Colonic mucosa (tissue), 4 donors: ENCODE results near the gene GALK2. TPM values are rescaled to one million over a fixed set of nuclear protein-coding genes. Genes with fewer than 3 reads are reported as not detected.

Source experiments
- DNase-seq: peaks from one replicate; pipeline ENCODE4 v3.0.0-alpha.2; 2020
- H3K27ac ChIP-seq: fragments of 200-600 bp; one replicate; pipeline ENCODE4 v1.8.0; 2021
- H3K27me3 ChIP-seq: fragments of 200-600 bp; one replicate; pipeline ENCODE4 v1.8.0; 2021
- H3K36me3 ChIP-seq: fragments of 200-600 bp; one replicate; pipeline ENCODE4 v1.8.0; 2021
- H3K4me1 ChIP-seq: fragments of 200-600 bp; one replicate; pipeline ENCODE4 v1.8.0; 2021; ENCODE audit warnings: mild to moderate bottlenecking
- H3K4me3 ChIP-seq: fragments of 200-600 bp; one replicate; pipeline ENCODE4 v1.8.0; 2021
- H3K9ac ChIP-seq, 2 donors: one replicate each; pipeline ENCODE4 v1.7.0; 2013; ENCODE audit warnings: control low read depth in 2 of 2, low read depth in 2 of 2, low read length in 2 of 2
- H3K9me3 ChIP-seq: fragments of 200-600 bp; one replicate; pipeline ENCODE4 v1.8.0; 2021
- intact Hi-C: fragments of 100-400 bp; cut with DNase I; formaldehyde crosslinking; loops from one replicate; pipeline ENCODE4 v1.14.1; 2022
- total RNA-seq, 2 donors: library from RNA; stranded (reverse); fragmentation: NEBNext Ultra II Directional in 1 of 2; extraction: Animal tissue kit (Norgen Biotek cat#: 25700) in 1 of 2; gene quantifications; one replicate each; pipeline ENCODE4 v1.2.1, GENCODE V29; 2021
- TF ChIP-seq, protein P1 (sequence below): fragments of 200-600 bp; IDR thresholded peaks from one replicate; pipeline ENCODE4 v1.8.0; 2022; ENCODE audit warnings: antibody characterized with exemption, mild to moderate bottlenecking
- donor health status: healthy.
- donor health status: DM: no; HTN: no; CAD: no.
- donor health status: DM: no; HTN: no; CAD: no.

The GALK2 gene
- total RNA-seq, 2 donors from 2014 or later: 39.7 to 48.3 TPM

DNA sequence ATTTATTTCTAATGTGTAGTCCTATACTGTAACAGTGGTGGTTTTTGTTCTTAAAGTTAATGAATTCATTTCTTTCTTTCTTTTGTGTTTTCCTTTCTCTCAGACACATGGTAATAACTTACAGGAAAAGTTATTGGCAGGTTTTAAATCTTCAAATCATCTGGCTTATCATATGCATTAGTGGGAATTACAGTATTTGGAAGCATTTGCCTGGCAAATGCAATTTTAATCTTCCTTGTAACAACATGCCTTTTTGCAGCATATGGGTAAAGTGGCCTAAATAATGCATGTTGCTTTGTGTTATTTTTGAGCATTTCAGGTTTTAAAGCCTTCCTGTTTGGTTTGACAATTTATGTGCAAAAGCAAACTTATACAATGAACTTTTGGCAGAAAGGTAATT lies 66.8 kb downstream of the GALK2 start:
- Histone ChIP-seq H3K4me3 (no peak overlapping the region), H3K27ac (no peak overlapping the region), H3K9ac (no peak overlapping the region), H3K27me3 (no peaks in the 10 kb centered on the region), H3K9me3 (no peaks in the 10 kb centered on the region), H3K36me3 (no peaks in the 10 kb centered on the region), H3K4me1 (no peaks in the 10 kb centered on the region)
- TF ChIP-seq, protein P1, sequence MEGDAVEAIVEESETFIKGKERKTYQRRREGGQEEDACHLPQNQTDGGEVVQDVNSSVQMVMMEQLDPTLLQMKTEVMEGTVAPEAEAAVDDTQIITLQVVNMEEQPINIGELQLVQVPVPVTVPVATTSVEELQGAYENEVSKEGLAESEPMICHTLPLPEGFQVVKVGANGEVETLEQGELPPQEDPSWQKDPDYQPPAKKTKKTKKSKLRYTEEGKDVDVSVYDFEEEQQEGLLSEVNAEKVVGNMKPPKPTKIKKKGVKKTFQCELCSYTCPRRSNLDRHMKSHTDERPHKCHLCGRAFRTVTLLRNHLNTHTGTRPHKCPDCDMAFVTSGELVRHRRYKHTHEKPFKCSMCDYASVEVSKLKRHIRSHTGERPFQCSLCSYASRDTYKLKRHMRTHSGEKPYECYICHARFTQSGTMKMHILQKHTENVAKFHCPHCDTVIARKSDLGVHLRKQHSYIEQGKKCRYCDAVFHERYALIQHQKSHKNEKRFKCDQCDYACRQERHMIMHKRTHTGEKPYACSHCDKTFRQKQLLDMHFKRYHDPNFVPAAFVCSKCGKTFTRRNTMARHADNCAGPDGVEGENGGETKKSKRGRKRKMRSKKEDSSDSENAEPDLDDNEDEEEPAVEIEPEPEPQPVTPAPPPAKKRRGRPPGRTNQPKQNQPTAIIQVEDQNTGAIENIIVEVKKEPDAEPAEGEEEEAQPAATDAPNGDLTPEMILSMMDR: no peak
- intact Hi-C loops: loop anchor here (5.0 to 10.0 kb wide), 3 partner anchors 185 to 908 kb away; partner anchors contain the start of gene FGF7
- DNase-seq: no peak

DNA sequence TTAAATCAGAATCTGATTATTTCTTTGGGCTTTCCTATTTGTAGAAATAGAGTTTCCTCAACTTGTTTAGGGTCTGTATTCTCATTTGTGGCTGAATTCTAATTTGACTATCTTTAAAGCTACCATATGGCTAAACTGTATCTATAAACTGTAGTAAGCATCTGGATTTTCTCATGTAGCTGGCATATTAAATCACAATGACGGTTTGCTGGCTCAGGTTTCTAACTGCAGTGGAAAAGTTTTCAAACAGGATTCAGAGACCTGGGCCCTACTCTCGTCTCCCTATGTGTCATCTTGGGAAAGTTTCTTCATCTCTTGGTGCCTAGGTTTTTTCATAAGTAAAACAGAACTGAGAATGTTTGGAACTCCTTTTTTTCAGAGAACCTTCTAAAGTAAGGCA lies 68.3 kb downstream of the GALK2 start:
- H3K9me3 ChIP-seq: no peaks in the 10 kb centered on the region
- no peaks in the 10 kb centered on the region for H3K27me3 ChIP-seq
- DNase-seq: no peak
- no peaks in the 10 kb centered on the region for H3K36me3 ChIP-seq
- TF ChIP-seq, protein P1: no peak
- no peak overlapping the region for H3K9ac ChIP-seq
- no peaks in the 10 kb centered on the region for H3K4me1 ChIP-seq
- H3K4me3 ChIP-seq: no peak overlapping the region
- H3K27ac ChIP-seq: no peak overlapping the region
- intact Hi-C loops: loop anchor here (5.0 to 10.0 kb wide), 3 partner anchors 184 to 906 kb away; partner anchors contain the start of gene FGF7

DNA sequence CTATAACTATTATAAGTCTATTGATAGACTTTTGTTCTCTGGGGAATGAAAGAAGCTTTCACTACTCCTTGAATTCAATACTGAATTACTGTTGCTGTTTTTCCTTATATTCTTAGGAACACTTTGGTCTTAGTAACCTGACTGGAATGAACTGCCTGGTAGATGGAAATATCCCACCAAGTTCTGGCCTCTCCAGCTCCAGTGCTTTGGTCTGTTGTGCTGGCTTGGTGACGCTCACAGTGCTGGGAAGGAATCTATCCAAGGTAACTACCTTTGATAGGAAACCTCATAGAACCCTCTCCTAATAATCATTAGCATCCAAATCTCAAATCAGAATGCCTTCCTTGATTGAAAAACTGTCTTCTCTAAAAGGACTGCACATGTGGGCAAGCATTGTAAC lies 69.1 kb downstream of the GALK2 start:
- H3K27ac ChIP-seq: no peak overlapping the region
- H3K36me3 ChIP-seq: no peaks in the 10 kb centered on the region
- H3K4me3 ChIP-seq: no peak overlapping the region
- H3K4me1 ChIP-seq: no peaks in the 10 kb centered on the region
- intact Hi-C loops: loop anchor here (5.0 to 10.0 kb wide), 3 partner anchors 183 to 906 kb away; partner anchors contain the start of gene FGF7
- no peak overlapping the region for H3K9ac ChIP-seq
- TF ChIP-seq, protein P1: no peak
- H3K9me3 ChIP-seq: no peaks in the 10 kb centered on the region
- no peak for DNase-seq
- H3K27me3 ChIP-seq: no peaks in the 10 kb centered on the region

DNA sequence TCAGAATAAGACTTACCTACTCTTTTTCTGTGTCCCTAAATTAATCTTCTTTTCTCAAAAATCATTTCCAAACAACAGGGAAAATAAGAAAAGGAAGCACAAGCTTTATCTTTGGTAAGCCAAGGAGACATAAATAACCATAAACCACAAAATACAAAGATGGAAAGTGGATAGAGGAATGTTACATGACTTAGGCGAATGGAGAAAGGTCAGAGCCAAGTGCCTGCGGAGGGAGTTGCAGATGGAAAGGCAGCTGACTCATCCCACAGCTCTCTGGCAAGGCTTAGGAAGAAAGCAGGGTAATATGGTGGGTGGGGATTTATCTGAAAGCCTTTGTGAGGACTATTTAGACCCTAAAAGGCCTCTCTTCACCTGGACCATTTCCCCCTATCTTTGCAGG lies 72.8 kb downstream of the GALK2 start:
- no peak for DNase-seq
- H3K36me3 ChIP-seq: no peaks in the 10 kb centered on the region
- no peak overlapping the region for H3K27ac ChIP-seq
- H3K27me3 ChIP-seq: no peaks in the 10 kb centered on the region
- TF ChIP-seq, protein P1: no peak
- H3K9me3 ChIP-seq: no peaks in the 10 kb centered on the region
- no peak overlapping the region for H3K9ac ChIP-seq
- no peak overlapping the region for H3K4me3 ChIP-seq
- intact Hi-C loops: no loop called here
- no peaks in the 10 kb centered on the region for H3K4me1 ChIP-seq

DNA sequence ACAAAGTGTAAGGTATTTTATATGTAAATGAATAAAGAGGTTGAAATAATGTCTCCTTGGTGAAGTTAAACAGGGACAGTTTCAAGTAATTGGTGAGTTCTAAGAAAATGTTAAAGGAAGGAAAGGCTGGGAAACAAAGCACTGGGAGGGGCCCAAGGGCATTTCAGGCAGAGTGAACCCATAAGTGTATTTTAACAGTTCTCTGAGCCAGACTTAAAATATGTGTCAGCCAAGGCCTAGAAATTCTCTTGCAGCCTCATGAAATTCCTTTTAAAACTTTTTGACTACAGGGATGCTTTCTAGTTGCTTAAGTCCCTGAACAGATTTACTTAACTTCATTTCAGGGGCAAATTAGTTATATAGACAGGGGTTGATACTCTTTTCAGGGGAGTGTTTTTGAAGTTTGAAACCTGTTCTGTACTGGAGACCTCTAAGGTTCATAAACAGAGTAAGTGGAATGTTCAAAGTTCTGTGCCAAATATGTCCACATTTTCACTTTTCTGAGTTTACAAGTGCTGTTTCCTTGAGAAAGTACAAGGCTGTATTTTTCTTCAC lies 77.6 kb downstream of the GALK2 start:
- Histone ChIP-seq H3K9me3 (no peaks in the 10 kb centered on the region), H3K4me3 (no peak overlapping the region), H3K27me3 (no peaks in the 10 kb centered on the region), H3K9ac (no peak overlapping the region), H3K27ac (no peak overlapping the region), H3K4me1 (no peaks in the 10 kb centered on the region), H3K36me3 (no peaks in the 10 kb centered on the region)
- TF ChIP-seq, protein P1: no peak
- intact Hi-C loops: no loop called here
- DNase-seq: no peak
